CD4-positive, alpha-beta memory T cell (primary cell): Measurements from ENCODE around the gene TBX4. TPM values are rescaled to one million over a fixed set of nuclear protein-coding genes. Genes with fewer than 3 reads are reported as not detected.

Source experiments
- CTCF ChIA-PET: fragments of 350-600 bp; sonication (Branson Sonifier 250); formaldehyde crosslinking; loops from one replicate; lab custom pipeline; 2021; ENCODE audit warnings: inconsistent platforms; ENCODE audit not compliant: partially characterized antibody; lab: Charles Lee
- POLR2A ChIA-PET: fragments of 350-600 bp; sonication (Branson Sonifier 250); formaldehyde crosslinking; loops from one replicate; lab custom pipeline; 2021; ENCODE audit not compliant: partially characterized antibody; lab: Charles Lee
- DNase-seq, 5 donors: peaks; one replicate each; pipeline versions ENCODE4 v3.0.0 to v3.0.0-alpha.2; 2020 to 2022; ENCODE audit warnings: mixed read lengths in 1 of 5
- H3K27ac ChIP-seq: one replicate; pipeline ENCODE4 v1.7.0; 2013; ENCODE audit warnings: low read depth, low read length
- H3K27me3 ChIP-seq: 2 replicates; pipeline ENCODE4 v1.7.0; 2013; ENCODE audit warnings: mild to moderate bottlenecking, low read length, moderate library complexity; ENCODE audit not compliant: insufficient read depth
- H3K36me3 ChIP-seq: 2 replicates; pipeline ENCODE4 v1.7.0; 2013; ENCODE audit warnings: mild to moderate bottlenecking, low read length, moderate library complexity; ENCODE audit not compliant: insufficient read depth
- H3K4me1 ChIP-seq: 2 replicates; pipeline ENCODE4 v1.7.0; 2013; ENCODE audit warnings: mild to moderate bottlenecking, low read length, moderate library complexity; ENCODE audit not compliant: insufficient read depth
- H3K4me3 ChIP-seq, 2 donors: one replicate each; pipeline ENCODE4 v1.7.0; 2013; ENCODE audit warnings: low read length in 2 of 2, mild to moderate bottlenecking in 1 of 2
- H3K9me3 ChIP-seq, 2 donors: one replicate each; pipeline ENCODE4 v1.7.0; 2013; ENCODE audit warnings: low read length in 2 of 2, control low read depth in 1 of 2; ENCODE audit not compliant: control insufficient read depth in 1 of 2
- H3K27ac Mint-ChIP-seq, 7 donors: one replicate each; pipeline ENCODE4 v1.8.0; 2020 to 2021; ENCODE audit warnings: mixed read lengths in 7 of 7, mild to moderate bottlenecking in 6 of 7, inconsistent platforms in 3 of 7, moderate library complexity in 3 of 7
- H3K27me3 Mint-ChIP-seq, 2 donors: one replicate each; pipeline ENCODE4 v1.8.0; 2020 to 2021; ENCODE audit warnings: mixed read lengths in 2 of 2
- H3K36me3 Mint-ChIP-seq, 2 donors: one replicate each; pipeline ENCODE4 v1.8.0; 2020 to 2021; ENCODE audit warnings: mixed read lengths in 2 of 2, inconsistent platforms in 1 of 2, mild to moderate bottlenecking in 1 of 2
- H3K4me1 Mint-ChIP-seq, 4 donors: one replicate each; pipeline ENCODE4 v1.8.0; 2020 to 2021; ENCODE audit warnings: mixed read lengths in 4 of 4, mild to moderate bottlenecking in 1 of 4
- H3K4me3 Mint-ChIP-seq, 8 donors: one replicate each; pipeline ENCODE4 v1.8.0; 2020 to 2021; ENCODE audit warnings: mixed read lengths in 8 of 8, mild to moderate bottlenecking in 7 of 8, moderate library complexity in 6 of 8, inconsistent platforms in 3 of 8
- H3K9me3 Mint-ChIP-seq, 8 donors: one replicate each; pipeline ENCODE4 v1.8.0; 2020 to 2021; ENCODE audit warnings: mixed read lengths in 8 of 8, mild to moderate bottlenecking in 5 of 8, inconsistent platforms in 3 of 8, moderate library complexity in 1 of 8
- intact Hi-C: fragments of 100-400 bp; cut with micrococcal nuclease; formaldehyde crosslinking; loops from one replicate; pipeline ENCODE4 v1.15.1; 2023
- polyA plus RNA-seq, 2 donors: library from polyadenylated mRNA; unstranded; fragments of 300-500 nt; fragmentation: Illumina TruSeq; gene quantifications; one replicate each; pipeline ENCODE4 v1.2.3, GENCODE V29; 2021
- total RNA-seq, 2 experiments: library from RNA; stranded (reverse); gene quantifications; one replicate each; pipeline ENCODE4 v1.2.3, GENCODE V29; 2021

Gene TBX4
- total and polyA plus RNA-seq, 4 experiments from 2014 or later: not detected

DNA sequence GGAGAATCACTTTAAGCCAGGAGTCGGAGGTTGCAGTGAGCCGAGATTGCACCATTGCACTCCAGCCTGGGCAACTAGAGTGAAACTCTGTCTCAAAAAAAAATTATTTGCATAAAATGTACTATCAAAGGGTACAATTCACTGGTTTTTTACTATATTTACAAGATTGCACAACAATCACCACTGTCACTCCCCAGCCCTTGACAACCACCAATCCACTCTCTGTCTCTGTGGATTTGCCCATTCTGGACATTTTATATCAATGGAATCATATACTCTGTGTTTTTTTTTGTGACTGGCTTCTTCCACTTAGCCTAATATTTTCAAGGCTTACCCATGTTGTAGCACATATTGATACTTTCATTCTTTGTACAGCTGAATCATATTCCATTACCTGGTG, 33.8 kb upstream of the TBX4 start:
- ChIA-PET CTCF (interaction anchor here (0.6 to 2.2 kb wide), 3 partner anchors 9 to 418 kb away, joined by 3 to 10 read pairs (median 5); no protein-coding TSS in a partner anchor), POLR2A (no interaction called here)
- intact Hi-C loops: no loop called here
- peaks cover 0 to under 1% (median under 1%) of the 10 kb centered on the region in 4 donors for H3K4me1 Mint-ChIP-seq
- H3K27ac Mint-ChIP-seq: no peak overlapping the region
- H3K4me3 ChIP-seq: no peak overlapping the region
- no peaks in the 10 kb centered on the region for H3K36me3 ChIP-seq
- no peaks in the 10 kb centered on the region for H3K36me3 Mint-ChIP-seq
- H3K4me3 Mint-ChIP-seq: no peak overlapping the region
- no peak overlapping the region for H3K27ac ChIP-seq
- H3K9me3 ChIP-seq: no peaks in the 10 kb centered on the region
- no peaks in the 10 kb centered on the region for H3K9me3 Mint-ChIP-seq
- peaks cover 19 to 43% of the 10 kb centered on the region in 2 donors for H3K27me3 Mint-ChIP-seq
- no peak for DNase-seq
- H3K27me3 ChIP-seq: no peaks in the 10 kb centered on the region
- H3K4me1 ChIP-seq: peaks cover 3% of the 10 kb centered on the region

DNA sequence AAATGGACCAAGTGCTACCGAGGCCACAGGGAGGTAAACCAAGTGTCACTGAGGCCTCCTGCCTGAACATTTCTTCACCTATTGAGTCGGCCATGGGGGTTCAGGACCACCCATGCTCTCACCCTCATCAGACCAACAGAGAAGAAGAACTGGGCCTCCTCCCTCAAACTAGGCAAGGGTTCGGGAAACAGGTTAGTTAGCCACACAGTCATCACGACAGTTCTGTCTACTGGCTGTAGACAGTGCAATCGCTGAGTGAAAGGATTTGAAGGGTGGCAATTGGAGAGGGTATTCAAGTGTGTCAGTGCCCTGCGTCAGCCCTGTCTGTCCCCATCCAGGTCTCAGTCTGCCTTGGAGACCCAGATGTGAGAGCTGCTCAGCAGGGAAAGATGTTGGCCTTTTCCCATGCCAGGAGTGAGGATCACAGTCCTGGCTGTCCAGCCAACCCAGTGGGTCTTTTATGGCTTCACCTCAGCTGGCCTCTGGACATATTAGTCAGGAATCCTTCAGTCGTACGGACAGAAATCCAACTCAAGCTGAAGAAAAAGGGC, 32.7 kb upstream of the TBX4 start:
- Mint-ChIP-seq H3K36me3 (no peaks in the 10 kb centered on the region), H3K9me3 (no peaks in the 10 kb centered on the region), H3K27ac (no peak overlapping the region), H3K27me3 (peaks cover 20 to 48% of the 10 kb centered on the region in 2 donors), H3K4me3 (no peak overlapping the region), H3K4me1 (no peaks in the 10 kb centered on the region)
- H3K27ac ChIP-seq: no peak overlapping the region
- H3K36me3 ChIP-seq: no peaks in the 10 kb centered on the region
- intact Hi-C loops: no loop called here
- H3K27me3 ChIP-seq: peaks cover 4% of the 10 kb centered on the region
- POLR2A ChIA-PET: no interaction called here
- H3K9me3 ChIP-seq: no peaks in the 10 kb centered on the region
- DNase-seq: no peak
- no peak overlapping the region for H3K4me3 ChIP-seq
- CTCF ChIA-PET: no interaction called here
- H3K4me1 ChIP-seq: peaks cover 3% of the 10 kb centered on the region

DNA sequence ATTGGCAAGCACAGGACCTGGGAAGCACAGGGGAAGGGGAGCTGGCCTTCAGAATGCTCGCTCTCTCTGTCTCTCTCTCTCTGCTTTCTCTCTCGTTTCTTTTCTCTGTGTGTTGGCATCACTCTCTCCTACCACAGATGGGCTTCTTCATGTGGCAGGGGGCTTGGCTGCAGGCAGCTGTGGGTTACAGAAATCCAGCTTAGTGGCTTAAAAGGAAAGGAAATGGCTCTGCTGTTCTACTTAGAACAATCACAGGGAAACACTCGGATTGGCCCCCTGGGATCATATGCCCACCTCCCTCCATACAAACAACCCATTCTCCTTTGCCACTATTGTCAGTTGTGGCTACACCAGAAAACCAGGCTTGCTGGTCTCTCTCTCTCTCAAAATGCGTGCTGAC, 32.2 kb upstream of the TBX4 start:
- POLR2A ChIA-PET: no interaction called here
- Mint-ChIP-seq H3K36me3 (no peaks in the 10 kb centered on the region), H3K4me3 (no peak overlapping the region), H3K4me1 (no peaks in the 10 kb centered on the region), H3K27me3 (peaks cover 23 to 49% of the 10 kb centered on the region in 2 donors), H3K27ac (peak overlapping the region in 1 of 7 donors; percentile 19), H3K9me3 (no peaks in the 10 kb centered on the region)
- H3K27ac ChIP-seq: no peak overlapping the region
- H3K27me3 ChIP-seq: peaks cover 4% of the 10 kb centered on the region
- peaks cover 3% of the 10 kb centered on the region for H3K4me1 ChIP-seq
- intact Hi-C loops: no loop called here
- H3K36me3 ChIP-seq: no peaks in the 10 kb centered on the region
- no peak overlapping the region for H3K4me3 ChIP-seq
- CTCF ChIA-PET: interaction anchor here (0.7 to 2.1 kb wide), 2 partner anchors 8 to 10 kb away, joined by 3 to 8 read pairs; no protein-coding TSS in a partner anchor
- no peaks in the 10 kb centered on the region for H3K9me3 ChIP-seq
- no peak for DNase-seq

DNA sequence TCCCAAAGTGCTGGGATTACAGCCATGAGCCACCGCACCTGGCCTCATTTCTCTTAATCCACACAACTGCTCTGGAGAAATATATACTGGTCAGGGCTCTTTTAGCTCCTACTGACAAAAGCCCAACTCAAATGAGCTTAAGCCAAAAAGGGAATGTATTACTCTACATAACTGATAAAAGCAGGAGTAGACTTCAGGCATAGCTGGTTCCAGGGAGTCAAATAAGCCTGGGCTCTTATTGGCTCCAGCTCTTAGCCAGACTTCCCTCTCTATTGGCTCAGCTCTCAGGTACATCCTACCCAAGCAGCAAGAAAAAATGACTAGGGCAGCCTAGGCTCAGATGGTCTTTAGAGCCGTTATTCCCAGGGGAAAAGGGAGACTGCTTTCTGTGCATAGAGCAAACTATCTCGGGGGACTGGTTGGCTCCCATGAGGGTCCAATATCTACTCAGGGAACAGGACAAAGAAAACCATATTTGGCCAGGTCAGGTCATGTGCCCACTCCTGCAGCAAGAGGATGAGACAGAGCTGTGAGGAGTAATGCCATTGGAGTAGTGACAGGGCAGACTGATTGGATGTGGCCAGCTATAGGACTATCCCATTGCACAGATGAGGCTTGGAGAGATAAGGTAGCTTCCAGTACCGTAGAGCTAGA, 31.4 kb upstream of the TBX4 start:
- ChIA-PET CTCF (interaction anchor here (0.7 to 2.1 kb wide), 2 partner anchors 9 to 11 kb away, joined by 3 to 8 read pairs; no protein-coding TSS in a partner anchor), POLR2A (no interaction called here)
- Histone ChIP-seq H3K27me3 (peaks cover 4% of the 10 kb centered on the region), H3K4me3 (no peak overlapping the region), H3K4me1 (peaks cover 3% of the 10 kb centered on the region), H3K36me3 (no peaks in the 10 kb centered on the region), H3K27ac (no peak overlapping the region), H3K9me3 (no peaks in the 10 kb centered on the region)
- H3K4me3 Mint-ChIP-seq: no peak overlapping the region
- no peaks in the 10 kb centered on the region for H3K36me3 Mint-ChIP-seq
- H3K27me3 Mint-ChIP-seq: peaks cover 27 to 54% of the 10 kb centered on the region in 2 donors
- no peak for DNase-seq
- intact Hi-C loops: no loop called here
- H3K4me1 Mint-ChIP-seq: no peaks in the 10 kb centered on the region
- no peak overlapping the region for H3K27ac Mint-ChIP-seq
- no peaks in the 10 kb centered on the region for H3K9me3 Mint-ChIP-seq

DNA sequence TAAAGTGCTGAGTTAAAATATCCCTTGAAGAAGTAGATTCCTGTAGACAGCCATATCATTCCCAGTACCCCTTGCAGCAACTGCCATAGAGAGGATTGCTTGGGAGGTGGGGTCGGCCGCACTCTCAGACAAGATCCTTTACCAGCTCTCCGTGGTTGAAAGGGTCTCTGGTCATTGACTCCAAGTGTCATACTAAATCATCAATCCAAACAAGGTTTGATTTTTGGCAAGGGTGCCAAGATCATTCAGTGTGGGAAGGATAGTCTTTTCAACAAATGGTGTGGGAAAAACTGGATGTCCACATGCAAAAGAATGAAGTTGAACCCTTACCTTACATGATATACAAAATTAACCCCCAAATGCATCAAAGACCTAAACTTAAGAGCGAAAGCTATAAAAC, 30.8 kb upstream of the TBX4 start:
- H3K36me3 ChIP-seq: no peaks in the 10 kb centered on the region
- POLR2A ChIA-PET: no interaction called here
- Mint-ChIP-seq H3K9me3 (no peaks in the 10 kb centered on the region), H3K4me3 (no peak overlapping the region), H3K36me3 (no peaks in the 10 kb centered on the region), H3K4me1 (no peaks in the 10 kb centered on the region), H3K27me3 (peaks cover 29 to 58% of the 10 kb centered on the region in 2 donors), H3K27ac (no peak overlapping the region)
- intact Hi-C loops: no loop called here
- no peak overlapping the region for H3K27ac ChIP-seq
- no peak overlapping the region for H3K4me3 ChIP-seq
- DNase-seq: no peak
- peaks cover 4% of the 10 kb centered on the region for H3K27me3 ChIP-seq
- H3K9me3 ChIP-seq: no peaks in the 10 kb centered on the region
- peaks cover 3% of the 10 kb centered on the region for H3K4me1 ChIP-seq
- CTCF ChIA-PET: interaction anchor here (2.1 kb wide), 1 partner anchor 9 kb away, joined by 8 read pairs; no protein-coding TSS in a partner anchor

DNA sequence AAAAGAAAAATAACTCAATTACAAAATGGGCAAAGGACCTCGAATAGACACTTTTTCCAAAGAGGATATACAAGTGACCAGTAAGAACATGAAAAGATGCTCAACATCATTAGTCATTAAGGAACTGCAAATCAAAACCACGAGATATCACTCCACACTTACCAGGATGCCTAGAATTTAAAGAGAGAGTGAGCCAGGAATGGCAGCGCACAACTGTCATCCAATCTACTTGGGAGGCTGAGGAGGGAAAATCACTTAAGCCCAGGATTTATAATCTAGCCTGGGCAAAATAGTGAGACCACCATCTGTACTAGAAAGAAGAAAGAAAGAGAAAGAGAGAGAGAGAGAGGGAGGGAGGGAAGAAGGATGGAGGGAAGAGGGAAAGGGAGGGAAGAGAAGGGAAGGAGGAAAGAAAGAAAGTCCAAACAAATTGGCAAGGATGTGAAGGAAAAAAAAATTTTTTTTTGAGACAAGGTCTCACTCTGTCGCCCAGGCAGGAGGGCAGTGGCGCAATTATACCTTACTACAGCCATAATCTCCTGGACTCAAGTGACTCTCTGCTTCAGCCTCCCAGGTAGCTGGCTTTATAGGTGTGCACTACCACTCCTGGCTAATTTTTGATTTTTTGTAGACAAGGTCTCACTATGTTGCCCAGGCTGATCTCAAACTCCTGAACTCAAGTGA, 30.0 kb upstream of the TBX4 start:
- H3K4me1 ChIP-seq: no peaks in the 10 kb centered on the region
- H3K36me3 ChIP-seq: no peaks in the 10 kb centered on the region
- no peaks in the 10 kb centered on the region for H3K9me3 ChIP-seq
- peaks cover 4% of the 10 kb centered on the region for H3K27me3 ChIP-seq
- H3K4me1 Mint-ChIP-seq: no peaks in the 10 kb centered on the region
- peak overlapping the region in 1 of 7 donors; percentile 14 for H3K27ac Mint-ChIP-seq
- CTCF ChIA-PET: interaction anchor here (1.0 to 2.1 kb wide), 2 partner anchors 9 to 10 kb away, joined by 6 to 8 read pairs; no protein-coding TSS in a partner anchor
- DNase-seq: no peak
- no peak overlapping the region for H3K27ac ChIP-seq
- H3K9me3 Mint-ChIP-seq: no peaks in the 10 kb centered on the region
- H3K27me3 Mint-ChIP-seq: peaks cover 27 to 53% of the 10 kb centered on the region in 2 donors
- POLR2A ChIA-PET: no interaction called here
- intact Hi-C loops: no loop called here
- no peak overlapping the region for H3K4me3 Mint-ChIP-seq
- no peak overlapping the region for H3K4me3 ChIP-seq
- H3K36me3 Mint-ChIP-seq: no peaks in the 10 kb centered on the region

DNA sequence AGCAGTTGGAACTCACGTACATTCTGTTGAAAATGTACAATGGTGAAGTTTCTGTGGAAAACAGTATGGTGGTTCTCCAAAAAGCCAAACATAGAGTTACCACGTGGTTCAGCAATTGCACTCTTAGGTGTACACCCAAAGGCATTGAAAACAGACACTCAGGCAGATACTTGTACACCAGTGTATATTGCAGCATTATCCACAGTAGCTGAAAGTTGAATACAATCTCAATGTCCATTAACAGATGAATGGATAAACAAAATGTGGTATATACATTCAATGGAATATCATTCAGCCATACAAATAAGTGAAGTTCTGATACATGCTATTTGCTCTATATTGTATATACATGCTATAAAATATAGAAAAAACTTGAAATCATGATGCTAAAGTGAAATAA, 29.4 kb upstream of the TBX4 start:
- no peaks in the 10 kb centered on the region for H3K36me3 Mint-ChIP-seq
- H3K27ac ChIP-seq: no peak overlapping the region
- H3K27ac Mint-ChIP-seq: no peak overlapping the region
- no peak for DNase-seq
- H3K36me3 ChIP-seq: no peaks in the 10 kb centered on the region
- ChIA-PET POLR2A (no interaction called here), CTCF (interaction anchor here (1.0 kb wide), 1 partner anchor 10 kb away, joined by 6 read pairs; no protein-coding TSS in a partner anchor)
- H3K4me3 Mint-ChIP-seq: no peak overlapping the region
- no peaks in the 10 kb centered on the region for H3K4me1 Mint-ChIP-seq
- H3K4me1 ChIP-seq: no peaks in the 10 kb centered on the region
- H3K9me3 ChIP-seq: no peaks in the 10 kb centered on the region
- peaks cover 0 to under 1% (median 0%) of the 10 kb centered on the region in 8 donors for H3K9me3 Mint-ChIP-seq
- no peak overlapping the region for H3K4me3 ChIP-seq
- intact Hi-C loops: no loop called here
- H3K27me3 Mint-ChIP-seq: peaks cover 27 to 53% of the 10 kb centered on the region in 2 donors
- H3K27me3 ChIP-seq: peaks cover 4% of the 10 kb centered on the region
